DND-41 (cell line): ENCODE results near the gene HAUS8.

Source experiments
- ATAC-seq: fragments of 200-7000 bp; cut with Tn5 transposase; 3 replicates; pipeline ENCODE4 v1.9.1; 2021; ENCODE audit warnings: low read depth; ENCODE audit not compliant: insufficient read depth
- DNase-seq: peaks from one replicate; pipeline ENCODE4 v3.0.0-alpha.2; 2020
- H2AFZ ChIP-seq: 2 replicates; pipeline ENCODE4 v1.6.0; 2012; ENCODE audit warnings: low read depth, low read length
- H3K27ac ChIP-seq: 2 replicates; pipeline ENCODE4 v1.5.1; 2012; ENCODE audit warnings: low read length, inconsistent platforms
- H3K27me3 ChIP-seq: fragments of 200-600 bp; sonication (generic); 2 replicates; pipeline ENCODE4 v1.6.0; 2012; ENCODE audit warnings: low read length, mild to moderate bottlenecking, inconsistent platforms; ENCODE audit not compliant: insufficient read depth, poor library complexity
- H3K36me3 ChIP-seq: 2 replicates; pipeline ENCODE4 v1.5.1; 2012; ENCODE audit warnings: low read length, inconsistent platforms; ENCODE audit not compliant: insufficient read depth
- H3K4me1 ChIP-seq: 2 replicates; pipeline ENCODE4 v1.5.1; 2012; ENCODE audit warnings: mild to moderate bottlenecking, low read length; ENCODE audit not compliant: insufficient read depth
- H3K4me2 ChIP-seq: 2 replicates; pipeline ENCODE4 v1.6.0; 2012; ENCODE audit warnings: mild to moderate bottlenecking, moderate library complexity, low read length, inconsistent platforms; ENCODE audit not compliant: insufficient read depth
- H3K4me3 ChIP-seq, 2 experiments: fragments of 200-600 bp in 1 of 2; shearing (Covaris generic) in 1 of 2; 2 replicates each; pipeline ENCODE4 v1.5.1; 2012 to 2016; ENCODE audit warnings: inconsistent platforms in 2 of 2, low read length in 2 of 2, mild to moderate bottlenecking in 2 of 2, low read depth in 1 of 2, moderate library complexity in 1 of 2
- H3K79me2 ChIP-seq: 2 replicates; pipeline ENCODE4 v1.6.0; 2012; ENCODE audit warnings: low read length, inconsistent platforms; ENCODE audit not compliant: insufficient read depth
- H3K9ac ChIP-seq: 2 replicates; pipeline ENCODE4 v1.6.0; 2012; ENCODE audit warnings: low read depth, mild to moderate bottlenecking, inconsistent platforms, low read length, moderate library complexity
- H3K9me3 ChIP-seq: 2 replicates; pipeline ENCODE4 v1.5.1; 2012; ENCODE audit warnings: low read length, moderate library complexity, mild to moderate bottlenecking, inconsistent platforms; ENCODE audit not compliant: insufficient read depth, severe bottlenecking
- H4K20me1 ChIP-seq: 2 replicates; pipeline ENCODE4 v1.6.0; 2012; ENCODE audit warnings: low read length; ENCODE audit not compliant: insufficient read depth
- CTCF ChIP-seq: IDR thresholded peaks from 2 replicates; pipeline ENCODE4 v1.5.1; 2012; ENCODE audit warnings: borderline replicate concordance, low read length, moderate library complexity, mild to moderate bottlenecking; ENCODE audit not compliant: poor library complexity, severe bottlenecking; ENCODE audit errors: extremely low read depth
- EZH2 ChIP-seq: IDR thresholded peaks from 3 replicates; pipeline ENCODE4 v1.6.1; 2012; ENCODE audit warnings: borderline replicate concordance, low read depth, mild to moderate bottlenecking, moderate library complexity, low read length, inconsistent platforms; ENCODE audit not compliant: severe bottlenecking

HAUS8 gene

GRCh38 chr19:17073869-17074633 lies 1.2 kb downstream of the HAUS8 start:
- peak; percentile 15 for DNase-seq
- Histone ChIP-seq H3K79me2 (peaks cover 96% of the 10 kb centered on the region), H3K9ac (peak overlapping the region; percentile 78), H3K27me3 (no peaks in the 10 kb centered on the region), H3K27ac (peak overlapping the region; percentile 93), H4K20me1 (peaks cover 71% of the 10 kb centered on the region), H3K4me2 (peak overlapping the region; percentile 94), H3K36me3 (peaks cover 48% of the 10 kb centered on the region), H2AFZ (no peak overlapping the region), H3K9me3 (no peaks in the 10 kb centered on the region), H3K4me1 (peaks cover 47% of the 10 kb centered on the region), H3K4me3 (peak overlapping the region; percentile 48 to 73; a peak in 3 of 4 replicates)
- no peak for ATAC-seq
- no peak for TF ChIP-seq EZH2
- TF ChIP-seq CTCF, result no peak

- Histone ChIP-seq H3K9me3 (no peaks in the 10 kb centered on the region), H3K4me1 (peaks cover 23% of the 10 kb centered on the region), H3K27me3 (no peaks in the 10 kb centered on the region), H3K36me3 (peaks cover 72% of the 10 kb centered on the region), H3K4me2 (no peak overlapping the region; the same call in 1 of the 2 replicates), H2AFZ (no peak overlapping the region), H3K79me2 (peaks cover 82% of the 10 kb centered on the region), H4K20me1 (peaks cover 48% of the 10 kb centered on the region), H3K9ac (no peak overlapping the region), H3K4me3 (no peak overlapping the region), H3K27ac (no peak overlapping the region)
- ATAC-seq, result no peak
- TF ChIP-seq EZH2 (no peak), CTCF (no peak)
- no peak for DNase-seq
Measured at GRCh38 chr19:17070912-17071311, 4.3 kb downstream of the HAUS8 start.

GRCh38 chr19:17070421-17070820 lies 4.8 kb downstream of the HAUS8 start:
- Histone ChIP-seq H3K9ac (no peak overlapping the region), H3K4me2 (peak overlapping the region; percentile 0; the same call in 1 of the 2 replicates), H3K79me2 (peaks cover 83% of the 10 kb centered on the region), H3K36me3 (peaks cover 76% of the 10 kb centered on the region), H3K9me3 (no peaks in the 10 kb centered on the region), H4K20me1 (peaks cover 48% of the 10 kb centered on the region), H3K4me3 (no peak overlapping the region), H3K27ac (no peak overlapping the region; the same call in 1 of the 2 replicates), H3K27me3 (no peaks in the 10 kb centered on the region), H2AFZ (no peak overlapping the region), H3K4me1 (peaks cover 23% of the 10 kb centered on the region)
- no peak for TF ChIP-seq EZH2
- ATAC-seq, result no peak
- DNase-seq, result no peak

GRCh38 chr19:17069193-17069592 lies 6.1 kb downstream of the HAUS8 start:
- H3K27me3 ChIP-seq, result no peaks in the 10 kb centered on the region
- DNase-seq, result no peak
- no peak overlapping the region for H2AFZ ChIP-seq
- H3K36me3 ChIP-seq, result peaks cover 88% of the 10 kb centered on the region
- peaks cover 19% of the 10 kb centered on the region for H3K4me1 ChIP-seq
- ATAC-seq, result no peak
- no peak overlapping the region for H3K4me2 ChIP-seq
- TF ChIP-seq EZH2 (no peak), CTCF (peak; percentile 13)
- no peak overlapping the region for H3K4me3 ChIP-seq
- no peak overlapping the region for H3K27ac ChIP-seq
- peaks cover 41% of the 10 kb centered on the region for H4K20me1 ChIP-seq
- H3K79me2 ChIP-seq, result peaks cover 84% of the 10 kb centered on the region
- no peaks in the 10 kb centered on the region for H3K9me3 ChIP-seq
- H3K9ac ChIP-seq, result no peak overlapping the region
